KMS-11 (cell line): ENCODE results near the gene TRIM71.

Experiments
- H2AFZ ChIP-seq: fragments of 200-600 bp; sonication (generic); 2 replicates; pipeline ENCODE4 v1.6.1; 2016; ENCODE audit warnings: antibody characterized with exemption, mixed run types, low read depth
- H3K27ac ChIP-seq: fragments of 200-600 bp; sonication (generic); 2 replicates; pipeline ENCODE4 v1.6.1; 2016; ENCODE audit warnings: mild to moderate bottlenecking, mixed run types
- H3K27me3 ChIP-seq: fragments of 200-600 bp; sonication (generic); 2 replicates; pipeline ENCODE4 v1.6.1; 2017; ENCODE audit warnings: mild to moderate bottlenecking, low read depth, mixed run types, moderate library complexity; ENCODE audit not compliant: insufficient read depth
- H3K36me3 ChIP-seq: fragments of 200-600 bp; sonication (generic); 2 replicates; pipeline ENCODE4 v1.6.1; 2017; ENCODE audit warnings: mild to moderate bottlenecking, mixed run types; ENCODE audit not compliant: insufficient read depth
- H3K4me1 ChIP-seq: fragments of 200-600 bp; sonication (generic); 2 replicates; pipeline ENCODE4 v1.6.1; 2016; ENCODE audit warnings: mild to moderate bottlenecking, low read depth, mixed run types; ENCODE audit not compliant: poor library complexity, severe bottlenecking
- H3K4me2 ChIP-seq: fragments of 200-600 bp; sonication (generic); 2 replicates; pipeline ENCODE4 v1.7.0; 2016; ENCODE audit warnings: mild to moderate bottlenecking, mixed run types
- H3K4me3 ChIP-seq: fragments of 200-600 bp; sonication (generic); IDR thresholded peaks from 2 replicates; pipeline ENCODE4 v1.6.1; 2017; ENCODE audit warnings: low read depth, low read length, mixed read lengths; ENCODE audit not compliant: insufficient read depth
- H3K79me2 ChIP-seq: fragments of 200-600 bp; sonication (generic); 2 replicates; pipeline ENCODE4 v1.6.1; 2016; ENCODE audit warnings: low read depth, mixed run types; ENCODE audit not compliant: insufficient read depth
- H3K9ac ChIP-seq: fragments of 200-600 bp; sonication (generic); 2 replicates; pipeline ENCODE4 v1.6.1; 2016; ENCODE audit warnings: mild to moderate bottlenecking, mixed run types
- H4K20me1 ChIP-seq: fragments of 200-600 bp; sonication (generic); 2 replicates; pipeline ENCODE4 v1.6.1; 2016; ENCODE audit warnings: mild to moderate bottlenecking, mixed run types; ENCODE audit not compliant: insufficient read depth
- TF ChIP-seq, protein P1 (sequence below): fragments of 200-600 bp; sonication (generic); conservative IDR thresholded peaks from 2 replicates; pipeline ENCODE4 v1.6.1; 2017; ENCODE audit warnings: low read depth, mild to moderate bottlenecking, antibody characterized with exemption, low read length, moderate library complexity, mixed read lengths

Gene TRIM71

DNA sequence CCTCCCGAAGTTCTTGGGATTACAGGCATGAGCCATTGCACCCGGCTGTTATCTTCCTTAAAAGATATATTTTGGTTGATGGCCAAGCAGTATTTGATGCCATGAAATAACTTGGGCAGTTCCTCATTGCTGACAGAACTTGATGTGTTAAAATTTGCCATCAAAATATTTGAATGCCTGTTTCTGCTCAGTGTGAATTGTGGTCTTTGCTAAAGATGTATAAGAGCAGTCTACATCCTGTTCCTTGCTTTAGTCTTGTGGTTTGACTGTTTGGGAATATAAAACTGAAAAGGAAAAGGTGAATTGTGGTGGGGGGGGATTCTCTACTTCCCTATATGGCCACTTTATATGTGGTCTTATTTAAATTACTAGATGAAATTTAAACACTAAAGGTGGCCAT lies 14.0 kb downstream of the TRIM71 start:
- Histone ChIP-seq H3K9ac (no peak overlapping the region), H3K4me1 (no peaks in the 10 kb centered on the region), H4K20me1 (no peaks in the 10 kb centered on the region), H3K4me2 (no peak overlapping the region), H3K27me3 (no peaks in the 10 kb centered on the region), H2AFZ (no peak overlapping the region), H3K4me3 (no peak overlapping the region), H3K79me2 (no peaks in the 10 kb centered on the region), H3K36me3 (no peaks in the 10 kb centered on the region), H3K27ac (no peak overlapping the region)
- TF ChIP-seq, protein P1, sequence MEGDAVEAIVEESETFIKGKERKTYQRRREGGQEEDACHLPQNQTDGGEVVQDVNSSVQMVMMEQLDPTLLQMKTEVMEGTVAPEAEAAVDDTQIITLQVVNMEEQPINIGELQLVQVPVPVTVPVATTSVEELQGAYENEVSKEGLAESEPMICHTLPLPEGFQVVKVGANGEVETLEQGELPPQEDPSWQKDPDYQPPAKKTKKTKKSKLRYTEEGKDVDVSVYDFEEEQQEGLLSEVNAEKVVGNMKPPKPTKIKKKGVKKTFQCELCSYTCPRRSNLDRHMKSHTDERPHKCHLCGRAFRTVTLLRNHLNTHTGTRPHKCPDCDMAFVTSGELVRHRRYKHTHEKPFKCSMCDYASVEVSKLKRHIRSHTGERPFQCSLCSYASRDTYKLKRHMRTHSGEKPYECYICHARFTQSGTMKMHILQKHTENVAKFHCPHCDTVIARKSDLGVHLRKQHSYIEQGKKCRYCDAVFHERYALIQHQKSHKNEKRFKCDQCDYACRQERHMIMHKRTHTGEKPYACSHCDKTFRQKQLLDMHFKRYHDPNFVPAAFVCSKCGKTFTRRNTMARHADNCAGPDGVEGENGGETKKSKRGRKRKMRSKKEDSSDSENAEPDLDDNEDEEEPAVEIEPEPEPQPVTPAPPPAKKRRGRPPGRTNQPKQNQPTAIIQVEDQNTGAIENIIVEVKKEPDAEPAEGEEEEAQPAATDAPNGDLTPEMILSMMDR = no peak

- Histone ChIP-seq H3K4me3 (no peak overlapping the region), H3K36me3 (no peaks in the 10 kb centered on the region), H3K79me2 (no peaks in the 10 kb centered on the region), H3K27me3 (no peaks in the 10 kb centered on the region), H3K27ac (no peak overlapping the region), H3K4me1 (no peaks in the 10 kb centered on the region), H2AFZ (no peak overlapping the region), H3K9ac (no peak overlapping the region), H4K20me1 (no peaks in the 10 kb centered on the region), H3K4me2 (no peak overlapping the region)
- TF ChIP-seq, protein P1 = no peak
Observed at GRCh38 chr3:32832193-32832592, 14.4 kb downstream of the TRIM71 start.

DNA sequence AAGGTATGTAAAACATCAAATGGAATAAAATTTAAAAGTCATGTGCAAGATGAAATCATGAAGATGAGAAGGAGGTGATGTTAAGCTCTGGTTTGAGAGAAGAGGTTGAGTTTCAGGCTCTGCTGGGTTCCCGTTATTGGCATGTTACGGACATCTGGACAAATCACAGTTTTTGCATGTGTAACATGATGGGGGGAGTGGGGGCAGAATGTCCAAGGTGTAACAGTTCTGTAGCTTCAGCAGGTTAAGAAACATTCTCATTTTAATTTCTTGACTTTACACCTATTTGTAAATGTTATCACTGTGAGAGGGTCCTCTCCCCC lies 17.2 kb downstream of the TRIM71 start:
- H3K4me3 ChIP-seq = no peak overlapping the region
- no peak overlapping the region for H3K4me2 ChIP-seq
- H3K27ac ChIP-seq = no peak overlapping the region
- H2AFZ ChIP-seq = no peak overlapping the region
- TF ChIP-seq, protein P1 = no peak
- no peak overlapping the region for H3K9ac ChIP-seq
- no peaks in the 10 kb centered on the region for H3K79me2 ChIP-seq
- no peaks in the 10 kb centered on the region for H3K36me3 ChIP-seq
- no peaks in the 10 kb centered on the region for H4K20me1 ChIP-seq
- no peaks in the 10 kb centered on the region for H3K4me1 ChIP-seq
- H3K27me3 ChIP-seq = no peaks in the 10 kb centered on the region

DNA sequence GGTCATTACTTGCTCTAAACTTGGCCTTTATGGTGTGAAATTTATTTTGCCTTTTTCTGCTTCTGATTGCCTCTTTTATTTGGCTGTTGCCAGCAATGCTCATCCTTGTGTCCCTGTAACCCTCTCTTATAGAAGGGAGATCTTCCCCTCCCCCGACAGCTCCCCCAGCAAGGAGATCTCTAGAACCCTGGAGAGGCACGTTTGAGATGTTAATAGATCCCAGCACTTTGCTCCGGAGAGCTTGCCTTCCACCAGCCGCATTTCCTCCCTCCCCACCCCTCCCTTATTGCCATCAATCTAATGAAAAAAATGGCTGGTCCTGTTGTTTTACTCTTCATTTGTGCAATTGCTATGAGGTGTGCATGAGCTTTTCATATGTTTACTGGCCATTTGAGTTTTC lies 18.2 kb downstream of the TRIM71 start:
- H3K4me3 ChIP-seq = no peak overlapping the region
- no peaks in the 10 kb centered on the region for H3K79me2 ChIP-seq
- no peaks in the 10 kb centered on the region for H3K27me3 ChIP-seq
- H3K27ac ChIP-seq = no peak overlapping the region
- no peak overlapping the region for H2AFZ ChIP-seq
- no peaks in the 10 kb centered on the region for H3K36me3 ChIP-seq
- no peak overlapping the region for H3K9ac ChIP-seq
- H4K20me1 ChIP-seq = no peaks in the 10 kb centered on the region
- no peak overlapping the region for H3K4me2 ChIP-seq
- no peaks in the 10 kb centered on the region for H3K4me1 ChIP-seq
- TF ChIP-seq, protein P1 = no peak

- H4K20me1 ChIP-seq = no peaks in the 10 kb centered on the region
- no peaks in the 10 kb centered on the region for H3K36me3 ChIP-seq
- TF ChIP-seq, protein P1 = no peak
- H3K27ac ChIP-seq = no peak overlapping the region
- no peak overlapping the region for H3K4me2 ChIP-seq
- H2AFZ ChIP-seq = no peak overlapping the region
- no peaks in the 10 kb centered on the region for H3K4me1 ChIP-seq
- H3K9ac ChIP-seq = no peak overlapping the region
- no peak overlapping the region for H3K4me3 ChIP-seq
- no peaks in the 10 kb centered on the region for H3K79me2 ChIP-seq
- H3K27me3 ChIP-seq = no peaks in the 10 kb centered on the region
Observed at GRCh38 chr3:32836601-32837000, 18.8 kb downstream of the TRIM71 start.
